Osteoblast (primary cell): Measurements from ENCODE around the gene GPR155. TPM values are rescaled to one million over a fixed set of nuclear protein-coding genes. Genes with fewer than 3 reads are reported as not detected.

Experiments
- DNase-seq: peaks from one replicate; pipeline ENCODE4 v3.0.0; 2011; ENCODE audit warnings: low spot score, mixed read lengths; ENCODE audit not compliant: insufficient read length; ENCODE audit errors: missing footprints
- H2AFZ ChIP-seq: 2 replicates; pipeline ENCODE4 v1.6.0; 2011; ENCODE audit warnings: mild to moderate bottlenecking, low read length
- H3K27ac ChIP-seq: 2 replicates; pipeline ENCODE4 v1.5.1; 2011; ENCODE audit warnings: mild to moderate bottlenecking, low read depth, low read length, moderate library complexity
- H3K27me3 ChIP-seq: 2 replicates; pipeline ENCODE4 v1.6.0; 2012; ENCODE audit warnings: mild to moderate bottlenecking, control low read depth, inconsistent platforms, low read length, moderate library complexity; ENCODE audit not compliant: insufficient read depth
- H3K36me3 ChIP-seq: 2 replicates; pipeline ENCODE4 v1.5.1; 2011; ENCODE audit warnings: mild to moderate bottlenecking, low read length, control low read depth, moderate library complexity; ENCODE audit not compliant: insufficient read depth
- H3K4me1 ChIP-seq: 2 replicates; pipeline ENCODE4 v1.5.1; 2011; ENCODE audit warnings: mild to moderate bottlenecking, low read length, control low read depth, moderate library complexity; ENCODE audit not compliant: insufficient read depth
- H3K4me2 ChIP-seq: 2 replicates; pipeline ENCODE4 v1.6.0; 2011; ENCODE audit warnings: mild to moderate bottlenecking, low read length; ENCODE audit not compliant: insufficient read depth
- H3K4me3 ChIP-seq: fragments of 200-600 bp; sonication (generic); 3 replicates; pipeline ENCODE4 v1.5.1; 2012; ENCODE audit warnings: mild to moderate bottlenecking, low read length, inconsistent platforms; ENCODE audit not compliant: insufficient read depth
- H3K79me2 ChIP-seq: 2 replicates; pipeline ENCODE4 v1.6.0; 2012; ENCODE audit warnings: mild to moderate bottlenecking, low read length, control low read depth, inconsistent platforms; ENCODE audit not compliant: insufficient read depth
- H3K9me3 ChIP-seq: 2 replicates; pipeline ENCODE4 v1.5.1; 2011; ENCODE audit warnings: low read depth, low read length, control low read depth
- H4K20me1 ChIP-seq: 2 replicates; pipeline ENCODE4 v1.6.0; 2012; ENCODE audit warnings: mild to moderate bottlenecking, low read length, control low read depth; ENCODE audit not compliant: insufficient read depth
- total RNA-seq: library from RNA; depleted of rRNA; stranded (reverse); fragments of >200 nt; gene quantifications from 2 replicates; pipeline ENCODE4 v1.2.3, GENCODE V29; 2012
- TF ChIP-seq, protein P1 (sequence below): IDR thresholded peaks from 2 replicates; pipeline ENCODE4 v1.5.1; 2011; ENCODE audit warnings: mild to moderate bottlenecking, low read depth, low read length, moderate library complexity; ENCODE audit errors: extremely low read depth

Gene GPR155
- total RNA-seq, 1 donor, result 4.3 TPM

DNA sequence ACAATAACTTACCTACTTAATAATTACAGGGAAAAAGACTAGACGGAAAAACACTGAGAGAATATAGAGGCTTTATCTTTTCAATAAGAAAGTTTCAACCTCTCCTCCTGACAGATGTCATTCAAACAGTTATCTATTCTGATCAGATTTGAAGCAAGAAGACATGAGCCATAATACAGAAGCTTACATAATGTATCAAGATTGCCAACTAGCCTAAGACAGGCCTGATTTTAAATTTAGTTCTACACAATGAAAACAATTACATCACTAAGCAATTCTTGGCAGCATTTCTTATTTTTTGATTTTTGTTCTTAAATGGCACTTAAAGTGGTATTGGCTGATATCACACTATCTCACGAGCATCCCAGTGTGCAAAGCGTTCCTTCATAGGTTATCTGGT, 41.6 kb downstream of the GPR155 start:
- peak; percentile 64 for DNase-seq
- no peak overlapping the region for H2AFZ ChIP-seq
- no peaks in the 10 kb centered on the region for H4K20me1 ChIP-seq
- no peaks in the 10 kb centered on the region for H3K36me3 ChIP-seq
- TF ChIP-seq, protein P1, sequence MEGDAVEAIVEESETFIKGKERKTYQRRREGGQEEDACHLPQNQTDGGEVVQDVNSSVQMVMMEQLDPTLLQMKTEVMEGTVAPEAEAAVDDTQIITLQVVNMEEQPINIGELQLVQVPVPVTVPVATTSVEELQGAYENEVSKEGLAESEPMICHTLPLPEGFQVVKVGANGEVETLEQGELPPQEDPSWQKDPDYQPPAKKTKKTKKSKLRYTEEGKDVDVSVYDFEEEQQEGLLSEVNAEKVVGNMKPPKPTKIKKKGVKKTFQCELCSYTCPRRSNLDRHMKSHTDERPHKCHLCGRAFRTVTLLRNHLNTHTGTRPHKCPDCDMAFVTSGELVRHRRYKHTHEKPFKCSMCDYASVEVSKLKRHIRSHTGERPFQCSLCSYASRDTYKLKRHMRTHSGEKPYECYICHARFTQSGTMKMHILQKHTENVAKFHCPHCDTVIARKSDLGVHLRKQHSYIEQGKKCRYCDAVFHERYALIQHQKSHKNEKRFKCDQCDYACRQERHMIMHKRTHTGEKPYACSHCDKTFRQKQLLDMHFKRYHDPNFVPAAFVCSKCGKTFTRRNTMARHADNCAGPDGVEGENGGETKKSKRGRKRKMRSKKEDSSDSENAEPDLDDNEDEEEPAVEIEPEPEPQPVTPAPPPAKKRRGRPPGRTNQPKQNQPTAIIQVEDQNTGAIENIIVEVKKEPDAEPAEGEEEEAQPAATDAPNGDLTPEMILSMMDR, result no peak
- no peak overlapping the region for H3K4me2 ChIP-seq
- H3K4me1 ChIP-seq, result peaks cover 11% of the 10 kb centered on the region
- H3K79me2 ChIP-seq, result no peaks in the 10 kb centered on the region
- no peak overlapping the region for H3K27ac ChIP-seq
- no peaks in the 10 kb centered on the region for H3K27me3 ChIP-seq
- no peak overlapping the region for H3K4me3 ChIP-seq
- no peaks in the 10 kb centered on the region for H3K9me3 ChIP-seq

DNA sequence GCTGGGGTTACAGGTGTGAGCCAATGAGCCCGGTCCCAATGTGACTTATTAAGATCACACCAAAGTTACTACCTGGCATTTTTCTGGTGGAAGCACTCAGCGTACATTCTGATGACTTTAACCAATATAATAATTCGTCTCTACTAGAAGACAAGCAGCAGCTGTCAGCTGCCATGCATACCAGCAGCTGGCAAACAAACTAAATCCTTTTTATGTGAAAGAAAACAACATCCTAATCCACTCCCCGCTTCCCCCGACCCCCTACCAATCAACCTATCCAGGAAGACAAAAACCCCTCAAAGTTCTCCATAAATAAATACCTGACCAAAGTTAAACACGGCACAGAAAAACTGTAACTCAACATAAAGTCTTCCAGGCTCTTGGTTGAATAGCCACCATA, 42.1 kb downstream of the GPR155 start:
- TF ChIP-seq, protein P1, result no peak

DNA sequence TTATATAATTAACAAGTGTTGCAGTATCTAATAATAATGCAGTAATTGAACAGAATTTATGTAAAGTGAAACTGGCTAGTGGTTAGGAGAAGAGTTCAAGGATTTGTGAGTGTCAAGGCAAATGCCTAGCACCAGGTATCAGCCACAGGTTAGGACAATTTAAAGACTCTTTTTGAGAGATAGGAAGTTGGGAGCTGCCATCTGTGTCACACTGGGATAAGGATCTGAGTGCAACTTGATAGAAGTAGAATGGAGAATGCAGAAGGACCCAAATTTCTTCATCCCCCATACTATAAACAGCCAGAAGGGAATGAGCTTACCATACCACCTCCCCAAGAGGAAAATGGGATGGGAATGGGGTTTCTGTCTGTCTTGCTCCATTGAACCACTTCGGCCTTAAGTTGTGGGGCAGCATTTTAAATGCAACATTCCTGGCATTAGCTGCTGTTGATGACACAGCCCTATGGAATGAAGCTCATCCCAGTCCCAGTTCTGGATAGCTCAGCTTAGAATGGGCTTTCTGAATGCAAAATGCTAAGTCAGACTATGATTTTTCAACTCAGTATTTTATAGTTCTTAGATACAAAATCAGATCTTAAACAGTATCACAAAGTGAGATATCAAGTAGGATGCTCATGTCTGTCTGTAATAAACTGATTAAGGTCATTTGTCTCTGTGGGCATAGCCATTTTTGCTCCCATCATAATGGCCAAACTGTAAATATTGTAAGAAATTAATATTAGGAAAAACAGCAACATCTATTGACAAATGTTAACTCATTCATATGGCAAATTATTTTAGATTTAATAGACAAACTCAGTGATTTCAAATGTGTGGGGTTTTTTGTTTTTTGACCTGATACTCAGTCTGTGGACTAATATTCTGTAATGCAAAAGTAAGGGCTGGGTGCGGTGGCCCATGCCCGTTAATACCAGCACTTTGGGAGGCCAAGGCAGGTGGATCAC, 44.0 kb downstream of the GPR155 start:
- Histone ChIP-seq H3K27ac (peak overlapping the region; percentile 26), H3K79me2 (no peaks in the 10 kb centered on the region), H3K4me3 (no peak overlapping the region), H3K36me3 (no peaks in the 10 kb centered on the region), H3K27me3 (no peaks in the 10 kb centered on the region), H3K4me2 (peak overlapping the region; percentile 39), H2AFZ (peak overlapping the region; percentile 81), H3K4me1 (peaks cover 11% of the 10 kb centered on the region), H3K9me3 (no peaks in the 10 kb centered on the region), H4K20me1 (no peaks in the 10 kb centered on the region)
- peak; percentile 66 for DNase-seq
- TF ChIP-seq, protein P1, result no peak

More for the DNA sequence above, 42.1 kb downstream of the GPR155 start:
- no peak overlapping the region for H3K4me2 ChIP-seq
- peaks cover 11% of the 10 kb centered on the region for H3K4me1 ChIP-seq
- H4K20me1 ChIP-seq, result no peaks in the 10 kb centered on the region
- H3K27me3 ChIP-seq, result no peaks in the 10 kb centered on the region
- H2AFZ ChIP-seq, result no peak overlapping the region
- H3K27ac ChIP-seq, result no peak overlapping the region
- no peaks in the 10 kb centered on the region for H3K9me3 ChIP-seq
- H3K36me3 ChIP-seq, result no peaks in the 10 kb centered on the region
- DNase-seq, result no peak
- no peaks in the 10 kb centered on the region for H3K79me2 ChIP-seq
- no peak overlapping the region for H3K4me3 ChIP-seq

DNA sequence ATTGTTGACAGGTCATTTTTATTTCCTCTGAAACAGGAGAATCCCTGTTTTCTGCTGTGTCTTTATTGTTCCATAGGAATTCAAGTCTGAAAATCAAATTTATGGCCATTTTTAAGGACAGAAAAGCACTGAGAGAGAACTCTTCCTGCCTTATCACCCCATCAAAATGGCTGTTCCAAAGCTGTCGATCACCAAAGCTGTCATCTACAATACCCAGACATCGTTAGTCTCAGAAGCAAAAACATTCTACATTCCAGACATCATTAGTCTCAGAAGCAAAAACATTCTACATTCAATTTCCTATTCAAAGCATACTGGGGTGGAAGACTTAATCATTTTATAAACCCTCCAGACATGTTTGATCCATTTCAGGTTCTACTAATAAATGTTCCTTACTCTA, 46.9 kb downstream of the GPR155 start:
- H3K36me3 ChIP-seq, result no peaks in the 10 kb centered on the region
- peaks cover 11% of the 10 kb centered on the region for H3K4me1 ChIP-seq
- no peaks in the 10 kb centered on the region for H4K20me1 ChIP-seq
- H3K79me2 ChIP-seq, result no peaks in the 10 kb centered on the region
- DNase-seq, result no peak
- no peak overlapping the region for H3K27ac ChIP-seq
- H3K27me3 ChIP-seq, result no peaks in the 10 kb centered on the region
- no peaks in the 10 kb centered on the region for H3K9me3 ChIP-seq
- no peak overlapping the region for H2AFZ ChIP-seq
- no peak overlapping the region for H3K4me3 ChIP-seq
- no peak overlapping the region for H3K4me2 ChIP-seq
- TF ChIP-seq, protein P1, result no peak
